HFFc6 (cell line): ENCODE data around the gene CCL13. TPM values are rescaled to one million over a fixed set of nuclear protein-coding genes. Genes with fewer than 3 reads are reported as not detected.

Experiments used
- DNase-seq: peaks from one replicate; pipeline ENCODE4 v3.0.0-alpha.2; 2018
- H3K27ac Mint-ChIP-seq: 2 replicates; pipeline ENCODE4 v1.8.0; 2020; ENCODE audit warnings: mild to moderate bottlenecking, mixed read lengths
- H3K27me3 Mint-ChIP-seq: 2 replicates; pipeline ENCODE4 v1.8.0; 2021; ENCODE audit warnings: mild to moderate bottlenecking, moderate library complexity, mixed read lengths; ENCODE audit not compliant: insufficient read depth
- H3K36me3 Mint-ChIP-seq: 2 replicates; pipeline ENCODE4 v1.8.0; 2021; ENCODE audit warnings: low read depth, mixed read lengths
- H3K4me1 Mint-ChIP-seq: 2 replicates; pipeline ENCODE4 v1.8.0; 2020; ENCODE audit warnings: low read depth, mixed read lengths
- H3K4me3 Mint-ChIP-seq: 2 replicates; pipeline ENCODE4 v1.8.0; 2020; ENCODE audit warnings: mild to moderate bottlenecking, moderate library complexity, mixed read lengths
- H3K9me3 Mint-ChIP-seq: 2 replicates; pipeline ENCODE4 v1.8.0; 2020; ENCODE audit warnings: mild to moderate bottlenecking, mixed read lengths
- CTCF ChIP-seq: fragments of 200-600 bp; sonication (generic); IDR thresholded peaks from 2 replicates; pipeline ENCODE4 v1.5.0; 2021; ENCODE audit warnings: antibody characterized with exemption, mild to moderate bottlenecking
- total RNA-seq, 6 experiments: library from RNA; stranded (reverse); fragmentation: NEBNext Ultra II Directional; extraction: Animal tissue kit (Norgen Biotek cat#: 25700); gene quantifications; 2 replicates in 1 of 6; 3 replicates in 5 of 6; pipeline ENCODE4 v1.2.3, GENCODE V29; 2021

The CCL13 gene
- total RNA-seq, 6 experiments from 2014 or later = not detected

DNA sequence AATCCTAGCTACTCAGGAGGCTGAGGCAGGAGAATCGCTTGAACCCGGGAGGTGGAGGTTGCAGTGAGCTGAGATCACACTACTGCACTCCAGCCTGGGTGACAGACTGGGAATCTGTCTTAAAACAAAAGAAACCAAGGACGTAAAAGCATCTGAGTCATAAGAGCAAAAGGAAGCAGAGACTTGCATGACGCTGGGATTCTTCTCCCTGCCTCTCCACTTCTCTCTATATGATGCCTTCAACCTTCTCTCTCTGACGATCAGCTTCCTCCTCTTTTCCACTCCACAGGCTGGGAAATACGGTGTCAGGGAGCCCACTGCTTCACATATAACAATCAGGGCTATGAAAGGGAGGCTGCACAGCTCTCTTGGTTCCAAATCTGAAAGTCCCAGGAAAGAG is 49.9 kb downstream of the CCL13 start:
- H3K27me3 Mint-ChIP-seq = peaks cover 9% of the 10 kb centered on the region

More for the DNA sequence above, 49.9 kb downstream of the CCL13 start:
- Mint-ChIP-seq H3K36me3 (no peaks in the 10 kb centered on the region), H3K27ac (no peak overlapping the region), H3K9me3 (no peaks in the 10 kb centered on the region), H3K4me3 (no peak overlapping the region), H3K4me1 (no peaks in the 10 kb centered on the region; the same call in 1 of the 2 replicates)
- TF ChIP-seq CTCF = no peak
- no peak for DNase-seq

Other genes with a start within 250 kb of the CCL13 start
- gene CCL2, start 101.2 kb upstream of the CCL13 start, total RNA-seq = 10 to 100 TPM; 23.2 to 65.9 (median 30.1) TPM
- gene CCL7, start 86.3 kb upstream of the CCL13 start, total RNA-seq = not detected
- gene CCL11, start 70.7 kb upstream of the CCL13 start, total RNA-seq = not detected
- not detected for gene CCL8, start 37.0 kb upstream of the CCL13 start, total RNA-seq
- under 1 TPM in 1 of 6 experiments, not detected in 5; 0.55 TPM for gene CCL1, start 6.8 kb downstream of the CCL13 start, total RNA-seq
- not detected for gene TMEM132E, start 223.1 kb downstream of the CCL13 start, total RNA-seq